ENCODE measurements around the gene DNAH1.

DNAH1 gene

GRCh38 chr3:52393959-52394670, 78.0 kb downstream of the DNAH1 start:
- no peak for DNase-seq

- no peak for DNase-seq
Measured at GRCh38 chr3:52394751-52395502, 78.8 kb downstream of the DNAH1 start.

GRCh38 chr3:52395503-52395865, 79.4 kb downstream of the DNAH1 start:
- DNase-seq, result no peak

- no peak for DNase-seq
Measured at GRCh38 chr3:52396011-52396906, 80.1 kb downstream of the DNAH1 start.

DNA sequence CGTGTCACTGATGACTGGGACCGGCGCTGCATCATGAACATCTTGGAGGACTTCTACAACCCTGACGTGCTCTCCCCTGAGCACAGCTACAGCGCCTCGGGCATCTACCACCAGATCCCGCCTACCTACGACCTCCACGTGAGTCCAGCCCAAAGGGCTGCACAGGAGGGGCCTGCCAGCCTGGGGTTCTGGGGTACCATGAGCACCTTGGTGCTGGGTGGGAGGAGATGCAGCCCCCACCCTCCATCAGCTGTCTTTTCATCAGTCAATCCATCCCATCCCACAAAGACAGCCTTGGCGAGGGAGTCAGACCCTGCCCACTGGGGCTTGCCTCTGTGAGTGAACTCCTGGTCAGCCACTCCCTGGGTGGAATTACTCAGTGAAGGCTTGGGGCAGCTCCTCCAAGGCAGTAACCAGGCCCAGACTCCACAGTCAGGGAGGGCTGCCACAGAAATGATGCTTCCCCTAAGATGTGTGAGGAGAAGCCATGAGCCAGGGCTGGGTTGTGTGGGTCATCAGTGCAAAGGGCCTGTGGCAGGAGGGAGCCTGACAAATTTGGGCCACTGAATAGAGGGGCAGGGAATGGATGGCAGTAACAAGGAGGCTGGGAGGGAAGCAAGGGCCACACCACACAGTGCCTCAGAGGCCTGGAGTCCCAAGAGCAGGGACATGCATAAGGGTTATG, 80.9 kb downstream of the DNAH1 start:
- no peak for DNase-seq

DNA sequence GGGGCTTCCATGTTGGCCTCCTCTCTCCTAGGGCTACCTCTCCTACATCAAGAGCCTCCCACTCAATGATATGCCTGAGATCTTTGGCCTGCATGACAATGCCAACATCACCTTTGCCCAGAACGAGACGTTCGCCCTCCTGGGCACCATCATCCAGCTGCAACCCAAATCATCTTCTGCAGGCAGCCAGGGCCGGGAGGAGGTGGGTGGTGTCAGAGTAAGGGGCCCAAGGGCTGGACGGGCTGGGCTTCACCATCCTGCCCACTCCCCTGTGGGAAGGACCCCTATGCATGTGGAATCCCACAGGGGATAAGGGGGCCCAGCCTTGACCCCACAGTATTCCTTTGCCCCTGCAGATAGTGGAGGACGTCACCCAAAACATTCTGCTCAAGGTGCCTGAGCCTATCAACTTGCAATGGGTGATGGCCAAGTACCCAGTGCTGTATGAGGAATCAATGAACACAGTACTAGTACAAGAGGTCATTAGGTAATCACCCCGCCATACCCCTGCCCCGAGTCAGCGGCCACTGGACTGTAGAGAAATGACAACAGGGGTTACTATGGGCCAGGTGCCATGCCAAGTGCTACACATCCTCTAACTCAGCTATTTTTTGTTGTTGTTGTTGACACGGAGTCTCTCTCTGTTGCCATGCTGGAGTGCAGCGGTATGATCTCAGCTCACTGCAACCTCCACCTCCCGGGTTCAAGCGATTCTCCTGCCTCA, 81.7 kb downstream of the DNAH1 start:
- DNase-seq, result no peak

DNA sequence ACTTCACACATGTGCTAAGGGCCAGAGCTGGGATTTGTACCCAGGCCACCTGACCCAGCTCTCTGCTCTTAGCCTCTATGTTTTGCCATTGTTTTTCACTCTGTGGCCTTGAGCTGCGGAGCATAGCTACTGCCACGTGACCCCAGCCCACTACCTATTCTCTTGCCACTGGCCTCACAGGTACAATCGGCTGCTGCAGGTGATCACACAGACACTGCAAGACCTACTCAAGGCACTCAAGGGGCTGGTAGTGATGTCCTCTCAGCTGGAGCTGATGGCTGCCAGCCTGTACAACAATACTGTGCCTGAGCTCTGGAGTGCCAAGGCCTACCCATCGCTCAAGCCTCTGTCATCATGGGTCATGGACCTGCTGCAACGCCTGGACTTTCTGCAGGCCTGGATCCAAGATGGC, 82.6 kb downstream of the DNAH1 start:
- DNase-seq, result no peak

DNA sequence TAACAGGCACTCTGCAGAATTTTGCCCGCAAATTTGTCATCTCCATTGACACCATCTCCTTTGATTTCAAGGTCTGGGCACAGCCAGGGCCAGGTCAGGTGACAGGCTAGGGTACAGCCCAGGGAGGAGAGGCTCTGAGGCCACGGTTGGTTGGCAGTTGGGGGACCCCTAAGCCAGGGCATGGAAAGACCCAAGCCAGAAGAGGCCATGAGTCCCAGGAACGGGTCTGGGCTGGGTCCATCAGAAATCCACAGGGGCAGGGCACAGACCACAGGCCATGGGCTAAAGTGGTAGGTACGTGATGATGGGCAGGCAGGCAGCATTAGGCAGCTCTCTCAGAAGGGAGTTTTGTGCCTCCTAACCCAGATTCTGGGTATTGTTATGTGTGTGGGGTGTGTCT, 83.0 kb downstream of the DNAH1 start:
- DNase-seq, result no peak

GRCh38 chr3:52399593-52399992, 83.5 kb downstream of the DNAH1 start:
- DNase-seq, result no peak

- no peak for DNase-seq
Measured at GRCh38 chr3:52400275-52400793, 84.2 kb downstream of the DNAH1 start.

DNA sequence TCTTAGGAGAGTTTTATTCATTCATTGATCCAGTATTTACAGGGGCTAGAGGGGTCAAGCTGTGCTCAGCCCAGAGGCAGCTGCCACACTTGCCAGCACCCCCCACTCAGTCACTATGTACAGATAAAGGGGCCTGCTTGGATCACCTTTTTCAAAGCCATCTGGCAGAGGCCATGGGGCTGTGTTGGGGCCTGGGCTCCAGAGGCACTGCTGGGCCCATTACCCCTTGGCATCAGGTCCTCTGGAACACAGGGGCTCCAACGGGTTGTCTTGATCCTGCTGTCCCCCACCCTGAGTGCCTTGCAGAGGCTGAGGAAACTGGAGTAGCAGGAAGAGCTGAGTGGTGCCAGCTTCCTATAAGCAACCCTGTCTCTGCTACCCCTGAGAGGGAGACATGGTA, 84.9 kb downstream of the DNAH1 start:
- no peak for DNase-seq

DNA sequence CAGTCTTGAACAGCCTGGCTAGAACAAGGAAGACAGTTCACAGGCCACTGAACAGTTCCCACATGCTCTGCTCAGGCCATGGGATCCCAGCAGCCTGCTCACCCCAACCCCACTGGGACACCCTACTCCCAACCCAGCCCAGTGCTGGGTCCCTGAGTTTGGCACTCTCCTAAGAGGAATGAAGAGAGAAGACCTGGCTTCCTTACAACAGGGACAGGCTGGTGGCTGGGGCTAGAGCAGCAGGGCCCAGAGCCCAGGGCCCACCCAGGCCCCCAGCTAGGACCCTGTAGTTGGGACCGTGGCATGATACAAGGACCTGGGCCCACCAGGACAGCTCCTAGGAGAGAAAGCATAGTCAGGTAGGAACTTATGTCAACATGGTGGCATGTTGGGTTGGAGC, 85.4 kb downstream of the DNAH1 start:
- DNase-seq, result no peak

GRCh38 chr3:52402101-52402521, 86.0 kb downstream of the DNAH1 start:
- DNase-seq, result no peak

DNA sequence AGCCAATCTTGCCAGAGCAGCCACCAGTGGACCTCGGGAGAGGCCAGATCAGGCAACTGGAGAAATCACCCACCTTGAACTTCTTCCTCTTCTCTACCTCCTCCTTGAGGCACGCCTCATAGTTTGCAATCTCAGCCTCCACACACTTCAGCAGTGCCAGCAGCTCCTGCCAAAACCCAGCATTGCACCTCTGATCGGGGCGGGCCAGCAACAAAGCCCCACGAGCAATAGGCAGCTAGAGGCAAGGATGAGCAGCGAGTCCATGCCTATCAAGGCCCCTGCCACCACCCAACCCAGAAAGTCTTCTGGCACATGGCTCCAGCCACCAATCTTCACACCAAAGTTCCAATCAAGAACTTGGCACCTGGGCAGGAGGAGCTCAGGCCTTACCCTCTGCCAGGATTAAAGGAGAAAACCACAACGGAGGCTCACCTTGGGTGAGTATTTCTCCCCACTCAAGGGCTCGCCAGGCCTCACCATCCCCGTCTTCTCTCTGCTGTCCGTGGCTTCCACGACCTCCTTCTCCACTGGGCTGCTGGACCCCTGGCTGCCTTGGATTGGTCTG, 86.7 kb downstream of the DNAH1 start:
- no peak for DNase-seq

DNA sequence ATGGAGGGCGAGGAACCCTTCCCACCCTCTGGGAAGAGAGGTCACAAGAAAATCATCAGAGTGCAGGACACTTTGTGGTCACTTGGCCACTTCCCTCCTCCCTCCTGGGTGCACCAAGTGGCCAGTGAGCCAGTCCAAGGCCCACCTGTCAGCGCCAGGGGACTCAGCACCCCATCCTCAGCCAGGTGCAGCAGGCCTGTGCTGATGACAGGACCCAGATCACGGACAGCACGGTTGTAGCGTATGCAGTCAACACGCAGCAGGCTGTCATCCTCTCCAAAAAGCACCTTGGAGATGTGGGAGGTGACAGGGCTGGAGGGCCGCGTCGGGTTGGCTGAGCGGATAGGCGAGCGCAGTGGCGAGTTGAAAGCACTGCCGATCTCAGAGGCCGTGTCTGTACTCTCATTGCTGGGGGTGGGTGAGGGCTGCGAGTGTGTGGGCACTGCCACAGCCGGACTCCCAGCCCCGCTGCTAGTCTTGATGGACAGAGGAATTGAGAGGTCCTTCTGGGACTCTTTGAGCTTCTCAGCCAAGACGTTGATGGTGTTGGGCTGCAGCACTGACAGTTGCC, 87.2 kb downstream of the DNAH1 start:
- DNase-seq, result no peak

GRCh38 chr3:52403955-52404354, 87.8 kb downstream of the DNAH1 start:
- no peak for DNase-seq

DNA sequence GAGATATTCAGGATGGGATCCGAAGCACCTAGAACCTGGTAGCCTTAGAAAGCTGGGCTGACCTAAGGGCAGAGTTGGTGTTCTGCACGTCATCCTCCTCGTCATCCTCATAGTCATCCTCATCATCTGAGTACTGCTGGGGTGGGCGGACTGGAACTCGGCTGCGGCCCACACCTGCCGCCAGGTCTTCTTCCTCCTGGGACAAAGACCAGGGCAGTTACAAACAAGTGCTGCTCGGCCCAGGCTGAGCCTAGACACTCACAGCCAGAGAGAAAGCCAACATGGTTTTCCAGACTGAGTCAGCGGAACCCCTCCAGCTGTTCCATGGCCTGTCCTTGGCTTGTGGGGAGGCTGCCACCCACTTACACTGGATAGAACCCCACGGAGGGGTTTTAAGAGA, 88.3 kb downstream of the DNAH1 start:
- DNase-seq, result no peak

- no peak for DNase-seq
Measured at GRCh38 chr3:52405066-52405465, 88.9 kb downstream of the DNAH1 start.

DNA sequence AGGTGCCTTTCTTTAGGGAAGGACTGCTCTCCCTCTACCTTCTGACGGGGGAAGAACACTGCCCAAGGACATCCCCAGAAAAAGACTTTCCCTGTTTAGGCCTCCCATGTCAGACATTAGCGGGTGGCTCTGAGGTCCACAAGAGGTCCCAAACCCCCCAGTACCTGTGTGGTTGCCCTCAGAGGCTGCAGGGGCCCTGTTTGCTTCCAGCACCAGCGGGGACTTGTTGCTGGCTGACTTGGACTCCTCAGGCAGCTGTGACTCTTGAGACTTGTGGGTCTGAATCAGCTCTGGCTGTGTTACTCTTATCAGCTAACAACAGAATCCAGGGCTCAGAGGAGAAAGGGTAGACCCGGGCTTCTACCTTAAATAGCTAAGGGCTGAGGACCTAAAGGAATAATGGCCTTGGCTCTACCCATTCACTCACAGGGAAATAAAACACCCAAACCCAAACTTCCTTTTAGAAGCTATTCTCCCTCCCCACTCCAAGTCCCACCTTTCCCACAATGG, 89.5 kb downstream of the DNAH1 start:
- no peak for DNase-seq

DNA sequence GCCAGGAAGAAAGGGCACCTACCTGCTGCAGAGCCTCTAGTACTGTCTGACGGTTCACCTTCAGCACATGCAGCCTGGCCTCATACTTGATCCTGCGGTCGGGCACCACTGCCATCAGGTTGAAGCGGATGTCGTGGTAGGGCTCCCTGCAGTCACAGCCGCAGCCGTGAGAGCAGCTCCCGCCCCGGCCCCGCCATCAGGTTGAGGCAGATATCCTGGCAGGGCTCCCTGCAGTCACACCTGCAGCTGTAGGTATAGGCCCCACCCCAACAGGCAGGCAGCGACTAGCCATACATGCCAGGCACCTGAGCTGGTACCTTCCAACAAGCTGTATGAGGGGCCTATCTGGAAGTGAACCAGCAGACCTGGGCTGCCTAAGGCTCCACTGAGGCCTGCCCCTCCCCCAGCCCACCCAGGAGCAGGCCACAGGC, 90.1 kb downstream of the DNAH1 start:
- no peak for DNase-seq

Measured in NCI-H2081 treated with DMSO at 0.1 percent for 48 hours (cell line).